ENCODE results near the gene AHCYL2. TPM values are rescaled to one million over a fixed set of nuclear protein-coding genes. Genes with fewer than 3 reads are reported as not detected.
"Not testable (repeated sequence)": the region's sequence is repeated elsewhere in the genome, so short reads cannot be mapped to it uniquely, and the experiment has no call there.

Gene AHCYL2
- total RNA-seq, 2 experiments from 2014 or later = 10.0 to 12.1 TPM

GRCh38 chr7:129343099-129343700, 118.4 kb downstream of the AHCYL2 start:
- no peaks in the 10 kb centered on the region for H3K27me3 Mint-ChIP-seq
- H3K27ac Mint-ChIP-seq = no peak overlapping the region
- ATAC-seq (ENCODE audit: low read depth) = no peak
- H3K9me3 Mint-ChIP-seq = no peaks in the 10 kb centered on the region
- H3K4me1 Mint-ChIP-seq = peaks cover 30% of the 10 kb centered on the region
- POLR2A ChIA-PET = no interaction called here
- DNase-seq = no peak
- no peak overlapping the region for H3K4me3 Mint-ChIP-seq
- no peaks in the 10 kb centered on the region for H3K36me3 Mint-ChIP-seq

GRCh38 chr7:129347330-129347729, 122.5 kb downstream of the AHCYL2 start:
- Mint-ChIP-seq H3K27ac (no peak overlapping the region), H3K36me3 (no peaks in the 10 kb centered on the region), H3K9me3 (no peaks in the 10 kb centered on the region), H3K4me1 (peaks cover 20% of the 10 kb centered on the region), H3K27me3 (no peaks in the 10 kb centered on the region), H3K4me3 (no peak overlapping the region)
- DNase-seq (no peak), ATAC-seq (ENCODE audit: low read depth) (no peak)
- POLR2A ChIA-PET = no interaction called here

GRCh38 chr7:129348023-129348740, 123.4 kb downstream of the AHCYL2 start:
- Mint-ChIP-seq H3K9me3 (no peaks in the 10 kb centered on the region), H3K27ac (no peak overlapping the region), H3K36me3 (no peaks in the 10 kb centered on the region), H3K27me3 (no peaks in the 10 kb centered on the region), H3K4me3 (no peak overlapping the region), H3K4me1 (peaks cover 19% of the 10 kb centered on the region)
- ATAC-seq (ENCODE audit: low read depth) (no peak), DNase-seq (no peak)
- POLR2A ChIA-PET = no interaction called here

- peaks cover 1% of the 10 kb centered on the region for H3K4me1 Mint-ChIP-seq
- no peak overlapping the region for H3K4me3 Mint-ChIP-seq
- no peak for DNase-seq
- POLR2A ChIA-PET = no interaction called here
- H3K27ac Mint-ChIP-seq = no peak overlapping the region
- no peaks in the 10 kb centered on the region for H3K36me3 Mint-ChIP-seq
- no peaks in the 10 kb centered on the region for H3K9me3 Mint-ChIP-seq
- no peak for ATAC-seq (ENCODE audit: low read depth)
- no peaks in the 10 kb centered on the region for H3K27me3 Mint-ChIP-seq
Observed at GRCh38 chr7:129351320-129351719, 126.5 kb downstream of the AHCYL2 start.

- H3K9me3 Mint-ChIP-seq; H3K4me3 Mint-ChIP-seq; H3K27ac Mint-ChIP-seq; DNase-seq; POLR2A ChIA-PET; H3K4me1 Mint-ChIP-seq; H3K36me3 Mint-ChIP-seq; ATAC-seq (ENCODE audit: low read depth); H3K27me3 Mint-ChIP-seq: not testable (repeated sequence)
Observed at GRCh38 chr7:129353104-129353503, 128.3 kb downstream of the AHCYL2 start.

- H3K36me3 Mint-ChIP-seq = no peaks in the 10 kb centered on the region
- H3K4me1 Mint-ChIP-seq = peaks cover 6% of the 10 kb centered on the region
- DNase-seq (no peak), ATAC-seq (ENCODE audit: low read depth) (no peak)
- no peak overlapping the region for H3K4me3 Mint-ChIP-seq
- H3K9me3 Mint-ChIP-seq = no peaks in the 10 kb centered on the region
- POLR2A ChIA-PET = interaction anchor here (0.5 kb wide), 1 partner anchor 241 kb away, joined by 3 read pairs; no protein-coding TSS in a partner anchor
- H3K27ac Mint-ChIP-seq = no peak overlapping the region
- H3K27me3 Mint-ChIP-seq = no peaks in the 10 kb centered on the region
Observed at GRCh38 chr7:129354428-129355157, 129.8 kb downstream of the AHCYL2 start.

GRCh38 chr7:129356176-129356575, 131.3 kb downstream of the AHCYL2 start:
- no peak for ATAC-seq (ENCODE audit: low read depth)

GRCh38 chr7:129359176-129359575, 134.3 kb downstream of the AHCYL2 start:
- POLR2A ChIA-PET = interaction anchor here (0.6 kb wide), 1 partner anchor 210 kb away, joined by 5 read pairs; no protein-coding TSS in a partner anchor
- DNase-seq (no peak), ATAC-seq (ENCODE audit: low read depth) (no peak)
- Mint-ChIP-seq H3K27me3 (no peaks in the 10 kb centered on the region), H3K9me3 (no peaks in the 10 kb centered on the region), H3K4me3 (no peak overlapping the region), H3K4me1 (peaks cover 4% of the 10 kb centered on the region), H3K36me3 (no peaks in the 10 kb centered on the region), H3K27ac (no peak overlapping the region)

More at GRCh38 chr7:129356176-129356575, 131.3 kb downstream of the AHCYL2 start:
- H3K4me3 Mint-ChIP-seq = no peak overlapping the region
- no peaks in the 10 kb centered on the region for H3K27me3 Mint-ChIP-seq
- POLR2A ChIA-PET = no interaction called here
- no peak for DNase-seq
- H3K27ac Mint-ChIP-seq = no peak overlapping the region
- H3K9me3 Mint-ChIP-seq = no peaks in the 10 kb centered on the region
- no peaks in the 10 kb centered on the region for H3K36me3 Mint-ChIP-seq
- H3K4me1 Mint-ChIP-seq = peaks cover 5% of the 10 kb centered on the region

GRCh38 chr7:129359638-129360037, 134.8 kb downstream of the AHCYL2 start:
- Mint-ChIP-seq H3K27me3 (no peaks in the 10 kb centered on the region), H3K9me3 (no peaks in the 10 kb centered on the region)

GRCh38 chr7:129361771-129362170, 136.9 kb downstream of the AHCYL2 start:
- H3K27me3 Mint-ChIP-seq = no peaks in the 10 kb centered on the region
- POLR2A ChIA-PET = no interaction called here
- no peak overlapping the region for H3K27ac Mint-ChIP-seq
- DNase-seq (no peak), ATAC-seq (ENCODE audit: low read depth) (no peak)
- no peak overlapping the region for H3K4me3 Mint-ChIP-seq
- H3K9me3 Mint-ChIP-seq = no peaks in the 10 kb centered on the region
- no peaks in the 10 kb centered on the region for H3K36me3 Mint-ChIP-seq
- H3K4me1 Mint-ChIP-seq = peaks cover 4% of the 10 kb centered on the region

More at GRCh38 chr7:129359638-129360037, 134.8 kb downstream of the AHCYL2 start:
- DNase-seq (no peak), ATAC-seq (ENCODE audit: low read depth) (no peak)
- Mint-ChIP-seq H3K27ac (no peak overlapping the region), H3K4me3 (no peak overlapping the region), H3K36me3 (no peaks in the 10 kb centered on the region), H3K4me1 (peaks cover 4% of the 10 kb centered on the region)
- POLR2A ChIA-PET = no interaction called here

- ATAC-seq (ENCODE audit: low read depth) (no peak), DNase-seq (no peak)
- Mint-ChIP-seq H3K9me3 (no peaks in the 10 kb centered on the region), H3K27ac (no peak overlapping the region), H3K36me3 (no peaks in the 10 kb centered on the region), H3K4me1 (peaks cover 5% of the 10 kb centered on the region), H3K27me3 (no peaks in the 10 kb centered on the region), H3K4me3 (no peak overlapping the region)
- POLR2A ChIA-PET = no interaction called here
Observed at GRCh38 chr7:129362496-129362895, 137.7 kb downstream of the AHCYL2 start.

- no peaks in the 10 kb centered on the region for H3K36me3 Mint-ChIP-seq
- no peaks in the 10 kb centered on the region for H3K27me3 Mint-ChIP-seq
- no peak overlapping the region for H3K27ac Mint-ChIP-seq
- DNase-seq (no peak), ATAC-seq (ENCODE audit: low read depth) (no peak)
- no peaks in the 10 kb centered on the region for H3K9me3 Mint-ChIP-seq
- no peak overlapping the region for H3K4me3 Mint-ChIP-seq
- POLR2A ChIA-PET = interaction anchor here (0.8 kb wide), 1 partner anchor 67 kb away, joined by 3 read pairs; the partner anchor contains the start of gene STRIP2
- peaks cover 7% of the 10 kb centered on the region for H3K4me1 Mint-ChIP-seq
Observed at GRCh38 chr7:129367349-129367699, 142.5 kb downstream of the AHCYL2 start.

- H3K27ac Mint-ChIP-seq = no peak overlapping the region
Observed at GRCh38 chr7:129367700-129368388, 143.0 kb downstream of the AHCYL2 start.

More at GRCh38 chr7:129367700-129368388, 143.0 kb downstream of the AHCYL2 start:
- Mint-ChIP-seq H3K36me3 (no peaks in the 10 kb centered on the region), H3K4me1 (peaks cover 7% of the 10 kb centered on the region), H3K27me3 (no peaks in the 10 kb centered on the region), H3K4me3 (peak overlapping the region; percentile 24), H3K9me3 (no peaks in the 10 kb centered on the region)
- ATAC-seq (ENCODE audit: low read depth) = peak; percentile 72
- peak; percentile 70 for DNase-seq
- POLR2A ChIA-PET = interaction anchor here (0.8 kb wide), 1 partner anchor 66 kb away, joined by 3 read pairs; the partner anchor contains the start of gene STRIP2
